HepG2 (cell line): Measurements from ENCODE around the gene TNFSF10. TPM values are rescaled to one million over a fixed set of nuclear protein-coding genes. Genes with fewer than 3 reads are reported as not detected.

ENCODE experiments used
- CCAR2 ChIP-seq: fragments of 200-400 bp; formaldehyde crosslinking; optimal IDR thresholded peaks from 2 replicates; pipeline ENCODE3; 2018; ENCODE audit warnings: low read depth, mild to moderate bottlenecking, low read length, moderate library complexity
- CHCHD3 ChIP-seq: sonication (generic); formaldehyde crosslinking; IDR thresholded peaks from 2 replicates; pipeline ENCODE4 v1.8.0; 2022; ENCODE audit warnings: mild to moderate bottlenecking, missing genetic modification reagents, moderate library complexity
- CHD4 ChIP-seq: fragments of 200-600 bp; sonication (generic); IDR thresholded peaks from 2 replicates; pipeline ENCODE4 v1.7.0; 2017; ENCODE audit warnings: mild to moderate bottlenecking, low read length, borderline replicate concordance
- GATA4 ChIP-seq: sonication (generic); IDR thresholded peaks from 2 replicates; pipeline ENCODE4 v1.6.1; 2016; ENCODE audit warnings: antibody characterized with exemption, low read depth, borderline replicate concordance
- HBP1 ChIP-seq: IDR thresholded peaks from 2 replicates; pipeline ENCODE4 v1.6.1; 2016; ENCODE audit warnings: low read depth, control low read depth
- HDAC2 ChIP-seq: sonication (generic); formaldehyde crosslinking; IDR thresholded peaks from 2 replicates; pipeline ENCODE4 v1.4.0; 2020; ENCODE audit warnings: missing genetic modification reagents
- HMGXB4 ChIP-seq, 2 experiments: sonication (generic) in 1 of 2; formaldehyde crosslinking in 1 of 2; IDR thresholded peaks; 2 replicates each; pipeline versions ENCODE4 v1.4.0 to v1.6.1; 2018 to 2020; ENCODE audit warnings: missing genetic modification reagents in 2 of 2, borderline replicate concordance in 1 of 2, low read depth in 1 of 2, mild to moderate bottlenecking in 1 of 2, missing biosample characterization in 1 of 2
- HOXA9 ChIP-seq: sonication (generic); formaldehyde crosslinking; IDR thresholded peaks from 2 replicates; pipeline ENCODE4 v1.8.1; 2022; ENCODE audit warnings: missing genetic modification reagents, mild to moderate bottlenecking, moderate library complexity, borderline replicate concordance
- MIXL1 ChIP-seq: IDR thresholded peaks from 2 replicates; pipeline ENCODE4 v1.6.1; 2016
- NCOR1 ChIP-seq: fragments of 200-600 bp; sonication (generic); IDR thresholded peaks from 2 replicates; pipeline ENCODE4 v1.7.0; 2017; ENCODE audit warnings: antibody characterized with exemption, low read length, borderline replicate concordance
- NR3C1 ChIP-seq: sonication (generic); formaldehyde crosslinking; IDR thresholded peaks from 2 replicates; pipeline ENCODE4 v1.4.0; 2020; ENCODE audit warnings: missing genetic modification reagents
- TBX2 ChIP-seq: sonication (generic); formaldehyde crosslinking; IDR thresholded peaks from 2 replicates; pipeline ENCODE4 v1.5.0; 2020; ENCODE audit warnings: missing genetic modification reagents, mild to moderate bottlenecking, borderline replicate concordance
- ZFP36 ChIP-seq: fragments of 150-350 bp; IDR thresholded peaks from 2 replicates; pipeline ENCODE4 v1.6.1; 2018; ENCODE audit warnings: borderline replicate concordance, low read length, low read depth; ENCODE audit not compliant: partially characterized antibody
- ZFP82 ChIP-seq: sonication (generic); formaldehyde crosslinking; IDR thresholded peaks from 2 replicates; pipeline ENCODE4 v1.5.1; 2020; ENCODE audit warnings: mild to moderate bottlenecking, missing genetic modification reagents, borderline replicate concordance
- ZNF264 ChIP-seq: sonication (generic); formaldehyde crosslinking; IDR thresholded peaks from 2 replicates; pipeline ENCODE4 v1.4.0; 2020; ENCODE audit warnings: missing genetic modification reagents
- ZNF362 ChIP-seq: sonication (generic); formaldehyde crosslinking; IDR thresholded peaks from 2 replicates; pipeline ENCODE4 v1.4.0; 2020; ENCODE audit warnings: missing genetic modification reagents, mild to moderate bottlenecking, borderline replicate concordance
- ZNF768 ChIP-seq: sonication (generic); formaldehyde crosslinking; IDR thresholded peaks from 2 replicates; pipeline ENCODE4 v1.4.0; 2020; ENCODE audit warnings: missing genetic modification reagents
- ZSCAN12 ChIP-seq: sonication (generic); formaldehyde crosslinking; IDR thresholded peaks from 2 replicates; pipeline ENCODE4 v1.9.0; 2021; ENCODE audit warnings: mild to moderate bottlenecking, missing genetic modification reagents
- ZSCAN25 ChIP-seq: sonication (generic); formaldehyde crosslinking; IDR thresholded peaks from 2 replicates; pipeline ENCODE4 v1.8.0; 2022; ENCODE audit warnings: mild to moderate bottlenecking, missing genetic modification reagents
- polyA plus RNA-seq, 8 experiments: library from polyadenylated mRNA; depleted of rRNA in 3 of 8; stranded (reverse) in 7 of 8; unstranded in 1 of 8; fragments of >200 nt; fragmentation: Illumina TruSeq in 4 of 8; extraction: Trizol in 4 of 8; gene quantifications; 2 replicates each; pipeline versions ENCODE4 v1.2.1 to v1.2.3, GENCODE V29; 2011 to 2016; ENCODE audit warnings: low read depth in 4 of 8, missing spikeins in 1 of 8, mixed read lengths in 1 of 8; ENCODE audit not compliant: insufficient read depth in 1 of 8
- total RNA-seq, 5 experiments: library from RNA; depleted of rRNA; stranded (reverse); fragments of >200 nt; fragmentation: Illumina TruSeq; extraction: Trizol; gene quantifications; 2 replicates each; pipeline ENCODE4 v1.2.3, GENCODE V29; 2016; ENCODE audit warnings: low read depth in 1 of 5
- TF ChIP-seq, protein P1 (sequence below): sonication (generic); formaldehyde crosslinking; IDR thresholded peaks from 2 replicates; pipeline ENCODE4 v1.5.0; 2020; ENCODE audit warnings: mild to moderate bottlenecking, missing genetic modification reagents
- TF ChIP-seq, protein P2 (sequence below): sonication (generic); formaldehyde crosslinking; conservative IDR thresholded peaks from 2 replicates; pipeline ENCODE4 v1.8.0; 2022; ENCODE audit warnings: mild to moderate bottlenecking, moderate library complexity, missing genetic modification reagents

TNFSF10 gene
- total and polyA plus RNA-seq, 2 of the 13 experiments (the other 11 are each of a cell fraction or from before 2014, with no cell fraction given): 8.4 to 9.9 TPM

DNA sequence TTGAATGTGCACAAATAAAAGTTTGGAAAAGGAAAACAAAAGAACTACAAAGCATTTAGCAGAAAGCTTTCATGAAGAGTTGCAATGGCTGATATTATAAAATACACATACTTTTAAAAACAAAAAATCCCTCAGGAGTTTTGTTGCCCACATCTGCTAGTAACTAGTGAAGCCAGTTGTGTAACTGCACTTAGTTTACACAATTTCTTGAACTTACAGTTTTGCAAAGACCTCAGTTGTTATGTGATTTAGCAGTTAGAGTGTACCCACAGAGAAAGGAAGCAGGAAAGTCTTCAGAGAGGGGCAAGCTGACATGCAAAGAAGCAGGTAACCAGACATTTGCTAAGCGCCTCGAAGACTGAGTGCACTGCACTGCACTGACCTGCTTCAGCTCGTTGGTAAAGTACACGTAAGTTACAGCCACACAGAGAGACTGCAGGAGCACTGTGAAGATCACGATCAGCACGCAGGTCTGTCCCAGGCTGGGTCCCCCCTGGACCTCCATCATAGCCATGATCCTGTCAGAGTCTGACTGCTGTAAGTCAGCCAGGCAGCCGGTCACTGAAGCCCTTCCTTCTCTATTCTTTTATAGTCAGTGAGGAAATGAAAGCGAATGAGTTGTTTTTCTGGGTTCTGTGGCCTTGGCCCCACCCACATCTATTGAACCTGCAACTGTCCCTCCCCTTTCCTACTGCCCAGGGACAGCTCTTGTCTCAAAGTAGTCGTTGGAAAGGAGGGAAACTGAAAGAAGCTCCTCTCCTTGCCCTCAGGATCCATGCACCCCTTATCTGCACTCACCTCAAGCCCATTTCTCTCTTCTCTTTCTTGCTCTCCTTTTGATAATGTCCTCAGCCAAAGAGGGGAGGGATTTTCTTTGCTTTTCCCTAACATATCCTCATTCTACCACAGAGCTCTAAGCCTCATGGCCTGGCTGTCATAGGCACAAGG is at the start of gene TNFSF10 (continued):
- TF ChIP-seq HBP1 (CRISPR knock-in tag): no peak
- TF ChIP-seq, protein P1, sequence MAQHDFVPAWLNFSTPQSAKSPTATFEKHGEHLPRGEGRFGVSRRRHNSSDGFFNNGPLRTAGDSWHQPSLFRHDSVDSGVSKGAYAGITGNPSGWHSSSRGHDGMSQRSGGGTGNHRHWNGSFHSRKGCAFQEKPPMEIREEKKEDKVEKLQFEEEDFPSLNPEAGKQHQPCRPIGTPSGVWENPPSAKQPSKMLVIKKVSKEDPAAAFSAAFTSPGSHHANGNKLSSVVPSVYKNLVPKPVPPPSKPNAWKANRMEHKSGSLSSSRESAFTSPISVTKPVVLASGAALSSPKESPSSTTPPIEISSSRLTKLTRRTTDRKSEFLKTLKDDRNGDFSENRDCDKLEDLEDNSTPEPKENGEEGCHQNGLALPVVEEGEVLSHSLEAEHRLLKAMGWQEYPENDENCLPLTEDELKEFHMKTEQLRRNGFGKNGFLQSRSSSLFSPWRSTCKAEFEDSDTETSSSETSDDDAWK: no peak
- TF ChIP-seq HOXA9 (CRISPR knock-in tag): no peak
- no peak for TF ChIP-seq CCAR2
- no peak for TF ChIP-seq GATA4
- TF ChIP-seq ZSCAN12: 0 out of 2 replicates have a peak, but pooled peaks have one; percentile 48
- no peak for TF ChIP-seq ZNF362
- no peak; the same call in 1 of the 2 replicates for TF ChIP-seq HDAC2 (CRISPR knock-in tag)
- TF ChIP-seq ZSCAN25 (CRISPR knock-in tag): no peak; the same call in 1 of the 2 replicates
- no peak for TF ChIP-seq NCOR1
- peak; percentile 76 for TF ChIP-seq ZNF768 (CRISPR knock-in tag)
- TF ChIP-seq, protein P2, sequence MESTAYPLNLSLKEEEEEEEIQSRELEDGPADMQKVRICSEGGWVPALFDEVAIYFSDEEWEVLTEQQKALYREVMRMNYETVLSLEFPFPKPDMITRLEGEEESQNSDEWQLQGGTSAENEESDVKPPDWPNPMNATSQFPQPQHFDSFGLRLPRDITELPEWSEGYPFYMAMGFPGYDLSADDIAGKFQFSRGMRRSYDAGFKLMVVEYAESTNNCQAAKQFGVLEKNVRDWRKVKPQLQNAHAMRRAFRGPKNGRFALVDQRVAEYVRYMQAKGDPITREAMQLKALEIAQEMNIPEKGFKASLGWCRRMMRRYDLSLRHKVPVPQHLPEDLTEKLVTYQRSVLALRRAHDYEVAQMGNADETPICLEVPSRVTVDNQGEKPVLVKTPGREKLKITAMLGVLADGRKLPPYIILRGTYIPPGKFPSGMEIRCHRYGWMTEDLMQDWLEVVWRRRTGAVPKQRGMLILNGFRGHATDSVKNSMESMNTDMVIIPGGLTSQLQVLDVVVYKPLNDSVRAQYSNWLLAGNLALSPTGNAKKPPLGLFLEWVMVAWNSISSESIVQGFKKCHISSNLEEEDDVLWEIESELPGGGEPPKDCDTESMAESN (CRISPR knock-in tag): 0 out of 2 replicates have a peak, but pooled peaks have one; percentile 35
- peak in 1 of 2 experiments; percentile 61; a peak in 2 of 4 replicates for TF ChIP-seq HMGXB4 (CRISPR knock-in tag; IDR thresholded peaks at IDR 0.05; ENCODE audit: borderline replicate concordance in 1 of 2, low read depth in 1 of 2)
- TF ChIP-seq ZNF264: no peak
- TF ChIP-seq TBX2: 0 out of 2 replicates have a peak, but pooled peaks have one; percentile 42
- TF ChIP-seq NR3C1 (CRISPR knock-in tag): no peak
- TF ChIP-seq CHCHD3: no peak
- TF ChIP-seq ZFP36: no peak
- TF ChIP-seq ZFP82 (CRISPR knock-in tag): no peak
- TF ChIP-seq CHD4: no peak
- no peak for TF ChIP-seq MIXL1 (CRISPR knock-in tag)
